ENCODE data around the gene TANC1.

The TANC1 gene

GRCh38 chr2:159267921-159268320, 299.5 kb downstream of the TANC1 start:
- no peak for DNase-seq (ENCODE audit: low read depth)

- no peak for DNase-seq (ENCODE audit: low read depth)
Measured at GRCh38 chr2:159270744-159271379, 302.4 kb downstream of the TANC1 start.

- DNase-seq (ENCODE audit: low read depth), result no peak
Measured at GRCh38 chr2:159272156-159272555, 303.7 kb downstream of the TANC1 start.

GRCh38 chr2:159275111-159275510, 306.7 kb downstream of the TANC1 start:
- DNase-seq (ENCODE audit: low read depth), result no peak

GRCh38 chr2:159279700-159280099, 311.3 kb downstream of the TANC1 start:
- no peak for DNase-seq (ENCODE audit: low read depth)

- no peak for DNase-seq (ENCODE audit: low read depth)
Measured at GRCh38 chr2:159281002-159281401, 312.6 kb downstream of the TANC1 start.
